SK-MEL-5 (cell line): Measurements from ENCODE around the gene CLEC19A. TPM values are rescaled to one million over a fixed set of nuclear protein-coding genes. Genes with fewer than 3 reads are reported as not detected.

Experiments used
- DNase-seq: peaks from one replicate; pipeline ENCODE4 v3.0.0-alpha.2; 2016; ENCODE audit warnings: low read depth, low spot score
- in situ Hi-C: cut with HindIII; loops from 2 replicates; pipeline ENCODE4 v1.10.0; 2016; ENCODE audit warnings: low sequenced_read_pairs, high pct_unique_total_duplicates, low pct_unique_long_range_greater_than_20kb
- total RNA-seq: library from RNA; depleted of rRNA; stranded (reverse); fragments of >200 nt; shearing (Covaris generic); gene quantifications from 2 replicates; pipeline ENCODE4 v1.2.3, GENCODE V29; 2014; rRNA removed

Gene CLEC19A
- total RNA-seq, 1 experiment from 2014 or later = not detected

DNA sequence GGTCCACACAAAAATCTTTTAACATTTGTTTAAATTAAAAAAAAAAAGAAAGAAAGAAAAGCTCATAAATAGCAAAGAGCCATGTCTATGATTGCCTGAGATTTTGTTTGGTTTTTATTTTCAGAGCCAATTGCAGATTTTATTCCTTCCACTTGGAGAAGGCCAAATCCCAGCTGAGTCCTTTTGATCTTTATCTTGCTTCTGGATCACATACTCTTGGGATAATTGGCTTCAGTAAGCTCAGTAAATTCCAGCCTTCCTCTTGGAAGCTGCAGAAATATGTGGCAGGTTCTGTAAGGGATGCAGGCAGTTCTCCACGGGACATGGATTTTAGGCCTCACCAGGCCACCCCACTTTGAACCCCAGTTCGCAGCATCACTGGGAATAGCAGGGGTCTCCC lies 68.8 kb downstream of the CLEC19A start:
- in situ Hi-C loops = no loop called here
- no peak for DNase-seq

DNA sequence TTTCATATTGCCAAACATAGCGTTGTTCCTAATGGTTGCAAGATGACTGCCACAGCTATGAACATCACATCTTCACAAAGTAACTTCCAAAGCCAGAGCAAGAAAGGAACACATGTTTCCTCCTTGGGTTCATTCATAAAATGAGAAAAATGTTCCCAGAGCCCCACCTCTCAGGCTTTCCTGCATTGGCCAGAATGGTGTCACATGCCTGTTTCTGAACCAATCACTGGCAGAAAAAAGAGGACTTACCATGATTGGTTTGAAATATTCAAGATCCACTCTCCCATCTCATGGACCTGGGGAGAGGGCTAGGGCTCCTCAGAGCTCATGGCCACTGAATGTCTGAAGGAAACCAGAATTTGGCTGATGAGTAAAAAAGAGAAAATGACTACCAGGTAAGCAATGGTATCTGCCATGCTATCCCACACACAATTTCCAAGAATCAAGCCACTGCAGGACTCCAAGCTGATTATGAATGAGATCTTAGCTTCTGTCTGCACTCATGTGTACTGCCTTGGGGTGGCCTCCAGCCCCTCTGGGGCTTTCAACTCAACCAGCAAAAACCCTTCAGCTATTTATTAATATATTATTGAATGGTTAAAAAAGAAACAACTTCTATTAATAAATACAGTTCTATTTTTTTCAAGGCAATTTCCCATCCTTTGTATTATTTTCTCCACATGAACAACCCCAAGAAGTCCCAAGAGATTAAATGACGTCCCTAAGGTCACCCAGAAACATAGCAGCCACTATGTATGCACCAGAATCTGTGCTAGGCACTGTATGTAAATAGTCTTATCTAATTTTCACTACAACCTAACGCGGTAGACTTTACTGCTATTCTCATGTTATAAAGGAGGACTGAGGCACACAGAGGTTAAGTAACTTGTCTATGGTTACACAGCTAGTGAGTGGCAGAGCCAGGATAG lies 70.8 kb downstream of the CLEC19A start:
- in situ Hi-C loops = no loop called here
- no peak for DNase-seq

DNA sequence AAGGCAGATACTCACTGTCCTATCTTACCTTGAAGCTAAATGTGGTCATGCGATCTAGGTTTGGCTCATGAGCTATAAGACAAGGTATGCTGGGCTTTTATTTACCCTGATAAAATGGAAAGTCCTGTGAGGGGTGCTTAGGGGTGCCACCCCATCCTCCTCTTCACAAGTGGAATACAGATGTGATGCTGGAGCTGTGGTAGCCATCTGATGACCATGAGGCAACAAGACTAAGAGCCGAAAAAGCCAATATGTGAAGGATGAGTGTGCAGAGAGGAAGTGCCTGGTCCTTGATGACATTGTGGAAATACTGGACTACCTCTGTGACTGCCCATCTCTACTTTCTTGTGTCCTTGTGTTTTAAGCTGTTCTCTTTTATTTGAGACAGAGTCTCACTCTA lies 74.0 kb downstream of the CLEC19A start:
- DNase-seq = no peak
- in situ Hi-C loops = no loop called here

Other genes starting within 250 kb of the CLEC19A start
- gene COQ7, start 218.1 kb upstream of the CLEC19A start, total RNA-seq = 23.4 and 26.4 TPM in 2 replicates
- 26.7 and 28.8 TPM in 2 replicates for gene ITPRIPL2, start 171.8 kb upstream of the CLEC19A start, total RNA-seq
- 17.3 and 18.5 TPM in 2 replicates for gene SYT17, start 117.5 kb upstream of the CLEC19A start, total RNA-seq
- gene TMC5, start 132.2 kb downstream of the CLEC19A start, total RNA-seq = not detected in 2 replicates
- gene GDE1, start 236.4 kb downstream of the CLEC19A start, total RNA-seq = 53.8 and 57.5 TPM in 2 replicates
- 5.5 and 6.4 TPM in 2 replicates for gene CCP110, start 238.2 kb downstream of the CLEC19A start, total RNA-seq